ENCODE measurements around the gene CLCA2.

Gene CLCA2

GRCh38 chr1:86487811-86488141 is 63.8 kb downstream of the CLCA2 start:
- TF ChIP-seq CTCF (conservative IDR thresholded peaks at IDR 0.05; ENCODE audit: low read length) (no peak), EZH2phosphoT487 (IDR thresholded peaks at IDR 0.05; ENCODE audit: borderline replicate concordance) (no peak)
- H3F3A ChIP-seq (ENCODE audit: low read depth), result no peaks in the 10 kb centered on the region
- H3K79me2 ChIP-seq (ENCODE audit: insufficient read depth, low read length), result no peaks in the 10 kb centered on the region
- H3K4me2 ChIP-seq (ENCODE audit: low read depth, low read length, poor library complexity, severe bottlenecking), result no peak overlapping the region
- no peak overlapping the region for H3K4me3 ChIP-seq (ENCODE audit: low read length, poor library complexity, severe bottlenecking)
- H3K4me1 ChIP-seq (ENCODE audit: insufficient read depth, low read length, poor library complexity, severe bottlenecking), result no peaks in the 10 kb centered on the region
- no peaks in the 10 kb centered on the region for H3K9me2 ChIP-seq (replicated peaks; ENCODE audit: low read depth, low read length)
- H2AFZ ChIP-seq (ENCODE audit: low read length), result no peak overlapping the region
- H4K20me1 ChIP-seq (ENCODE audit: insufficient read depth, low read length, poor library complexity, severe bottlenecking), result no peaks in the 10 kb centered on the region
- no peaks in the 10 kb centered on the region for H3K27me3 ChIP-seq (ENCODE audit: insufficient read depth, low read length, poor library complexity, severe bottlenecking)
- no peak overlapping the region for H3K9ac ChIP-seq (ENCODE audit: low read depth, low read length, poor library complexity, severe bottlenecking)
- no peaks in the 10 kb centered on the region for H3K9me3 ChIP-seq (ENCODE audit: insufficient read depth, low read depth, low read length)
- H3K36me3 ChIP-seq (ENCODE audit: insufficient read depth, low read length), result no peaks in the 10 kb centered on the region

DNA sequence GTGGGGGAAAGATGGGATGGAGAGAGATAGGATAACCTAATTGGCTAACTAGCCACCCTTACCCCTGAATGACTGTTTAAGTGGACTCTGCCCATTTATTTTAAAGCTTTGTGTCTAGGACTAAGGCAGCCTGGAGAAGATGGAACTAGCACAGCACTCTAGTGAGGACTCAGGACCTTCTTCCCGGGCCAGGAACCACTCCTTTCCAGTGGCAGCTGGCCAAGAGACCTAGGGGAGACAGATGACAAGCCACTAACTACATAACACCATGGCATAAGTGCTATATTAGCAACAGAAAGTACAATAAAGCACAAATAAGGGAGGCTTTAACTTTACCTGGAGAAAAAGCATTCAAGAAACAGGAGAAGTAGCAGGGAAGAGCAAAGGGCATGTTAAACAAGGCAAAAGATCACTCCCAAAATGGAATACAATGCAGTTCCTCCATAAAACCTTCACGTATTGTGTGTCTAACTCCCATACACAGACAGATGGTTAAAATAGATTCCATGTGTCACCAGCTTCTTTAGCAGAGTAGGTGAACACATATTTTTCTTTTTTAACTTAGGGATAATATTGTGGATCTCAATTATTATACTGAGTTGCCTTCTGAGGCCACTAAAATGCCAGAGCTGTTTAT is 65.4 kb downstream of the CLCA2 start:
- TF ChIP-seq EZH2phosphoT487 (IDR thresholded peaks at IDR 0.05; ENCODE audit: borderline replicate concordance), result no peak
- H3K36me3 ChIP-seq (ENCODE audit: insufficient read depth, low read length), result no peaks in the 10 kb centered on the region
- H3F3A ChIP-seq (ENCODE audit: low read depth), result no peaks in the 10 kb centered on the region
- no peaks in the 10 kb centered on the region for H3K9me2 ChIP-seq (replicated peaks; ENCODE audit: low read depth, low read length)
- no peak overlapping the region for H3K4me2 ChIP-seq (ENCODE audit: low read depth, low read length, poor library complexity, severe bottlenecking)
- H2AFZ ChIP-seq (ENCODE audit: low read length), result no peak overlapping the region
- H3K9ac ChIP-seq (ENCODE audit: low read depth, low read length, poor library complexity, severe bottlenecking), result no peak overlapping the region
- H3K27me3 ChIP-seq (ENCODE audit: insufficient read depth, low read length, poor library complexity, severe bottlenecking), result peaks cover 5% of the 10 kb centered on the region
- no peaks in the 10 kb centered on the region for H3K79me2 ChIP-seq (ENCODE audit: insufficient read depth, low read length)
- H3K4me1 ChIP-seq (ENCODE audit: insufficient read depth, low read length, poor library complexity, severe bottlenecking), result no peaks in the 10 kb centered on the region
- no peaks in the 10 kb centered on the region for H3K9me3 ChIP-seq (ENCODE audit: insufficient read depth, low read depth, low read length)
- no peak overlapping the region for H3K4me3 ChIP-seq (ENCODE audit: low read length, poor library complexity, severe bottlenecking)
- H4K20me1 ChIP-seq (ENCODE audit: insufficient read depth, low read length, poor library complexity, severe bottlenecking), result no peaks in the 10 kb centered on the region

DNA sequence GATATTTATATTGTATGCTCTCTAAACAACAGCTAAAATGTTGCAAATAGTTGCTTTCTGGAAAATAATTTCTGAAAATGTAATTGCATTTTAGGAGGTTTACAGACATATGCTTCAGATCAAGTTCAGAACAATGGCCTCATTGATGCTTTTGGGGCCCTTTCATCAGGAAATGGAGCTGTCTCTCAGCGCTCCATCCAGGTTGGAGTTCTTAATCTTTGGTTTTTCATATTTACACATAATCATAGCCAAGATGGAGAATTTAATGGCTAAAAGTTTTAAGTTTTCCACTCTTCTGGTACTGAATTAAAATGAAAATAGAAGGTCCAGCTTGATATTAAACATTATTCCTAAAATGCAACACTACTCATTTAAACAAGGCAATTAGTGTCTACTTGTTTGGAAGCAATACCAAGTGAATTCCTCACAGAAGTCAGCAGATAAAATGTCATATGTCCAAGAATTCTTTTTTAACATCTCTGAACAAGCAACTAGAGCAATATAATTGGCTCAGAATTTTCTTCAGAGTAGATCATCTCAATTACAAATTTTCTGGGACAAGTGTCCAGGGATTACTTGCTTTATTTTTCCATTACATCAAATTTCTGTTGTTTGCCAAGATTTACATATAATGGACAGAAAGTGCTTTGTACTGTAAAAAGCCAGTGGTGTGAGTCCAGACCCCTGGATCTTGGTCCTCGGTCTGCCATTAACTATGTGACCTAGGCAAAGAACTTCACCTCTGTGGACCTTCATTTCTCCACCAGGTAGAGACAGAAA is 67.4 kb downstream of the CLCA2 start:
- H3K9ac ChIP-seq (ENCODE audit: low read depth, low read length, poor library complexity, severe bottlenecking), result no peak overlapping the region
- H3K4me2 ChIP-seq (ENCODE audit: low read depth, low read length, poor library complexity, severe bottlenecking), result no peak overlapping the region
- H3F3A ChIP-seq (ENCODE audit: low read depth), result no peaks in the 10 kb centered on the region
- no peaks in the 10 kb centered on the region for H3K36me3 ChIP-seq (ENCODE audit: insufficient read depth, low read length)
- H3K4me1 ChIP-seq (ENCODE audit: insufficient read depth, low read length, poor library complexity, severe bottlenecking), result no peaks in the 10 kb centered on the region
- H3K9me2 ChIP-seq (replicated peaks; ENCODE audit: low read depth, low read length), result no peaks in the 10 kb centered on the region
- H4K20me1 ChIP-seq (ENCODE audit: insufficient read depth, low read length, poor library complexity, severe bottlenecking), result no peaks in the 10 kb centered on the region
- no peak for TF ChIP-seq CTCF (conservative IDR thresholded peaks at IDR 0.05; ENCODE audit: low read length)
- TF ChIP-seq EZH2phosphoT487 (IDR thresholded peaks at IDR 0.05; ENCODE audit: borderline replicate concordance), result no peak
- H2AFZ ChIP-seq (ENCODE audit: low read length), result no peak overlapping the region
- H3K27me3 ChIP-seq (ENCODE audit: insufficient read depth, low read length, poor library complexity, severe bottlenecking), result peaks cover 5% of the 10 kb centered on the region
- H3K79me2 ChIP-seq (ENCODE audit: insufficient read depth, low read length), result no peaks in the 10 kb centered on the region
- H3K9me3 ChIP-seq (ENCODE audit: insufficient read depth, low read depth, low read length), result no peaks in the 10 kb centered on the region
- no peak overlapping the region for H3K4me3 ChIP-seq (ENCODE audit: low read length, poor library complexity, severe bottlenecking)
